Measurements from ENCODE around the gene SMOC1. TPM values are rescaled to one million over a fixed set of nuclear protein-coding genes. Genes with fewer than 3 reads are reported as not detected.
A peak's percentile ranks its signal among the peaks of the same experiment; 100 is the strongest.

Gene SMOC1
- total RNA-seq (8.0 TPM), polyA plus RNA-seq (1.6 TPM)

- Histone ChIP-seq H3K27ac (ENCODE audit: low read depth) (no peak within 1 kb of the TSS), H3K4me3 (ENCODE audit: low read depth, low read length) (peak within 1 kb of the TSS; percentile 10), H3K36me3 (ENCODE audit: insufficient read depth) (no peaks in the 10 kb centered on the region), H3K4me1 (ENCODE audit: insufficient read depth) (no peaks in the 10 kb centered on the region)
- DNase-seq (ENCODE audit: extremely low spot score), result no peak
- WGBS, result 3% methylated on average over 67 of the region's 67 CpGs
Observed at GRCh38 chr14:69879175-69880043, at the start of gene SMOC1. Gene SMOC1, plus strand, starts transcription at chr14:69879416. Its CDS starts 263 bp downstream, at chr14:69879679.

- Histone ChIP-seq H3K36me3 (ENCODE audit: insufficient read depth) (no peaks in the 10 kb centered on the region), H3K4me1 (ENCODE audit: insufficient read depth) (no peaks in the 10 kb centered on the region), H3K27ac (ENCODE audit: low read depth) (no peak overlapping the region), H3K4me3 (ENCODE audit: low read depth, low read length) (no peak overlapping the region)
- no peak for DNase-seq (ENCODE audit: extremely low spot score)
- 67% methylated on average over 3 of the region's 3 CpGs for WGBS
Observed at GRCh38 chr14:69838881-69839416, 40.3 kb upstream of the SMOC1 start.

DNA sequence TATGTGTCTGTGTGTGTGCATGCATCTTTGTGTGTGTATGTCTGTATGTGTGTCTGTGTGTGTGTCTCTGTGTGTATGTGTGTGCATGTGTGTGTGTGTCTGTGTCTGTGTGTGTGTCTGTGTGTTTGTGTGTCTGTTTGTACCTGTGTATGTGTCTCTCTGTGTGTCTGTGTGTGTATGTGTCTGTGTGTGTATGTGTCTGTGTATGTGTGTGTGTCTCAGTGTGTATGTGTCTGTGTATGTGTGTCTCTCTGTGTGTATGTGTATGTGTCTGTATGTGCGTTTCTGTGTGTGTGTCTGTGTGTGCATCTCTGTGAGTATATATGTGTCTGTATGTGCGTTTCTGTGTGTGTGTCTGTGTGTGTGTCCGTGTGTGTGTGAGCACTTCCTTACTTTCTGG, 39.6 kb upstream of the SMOC1 start:
- DNase-seq (ENCODE audit: extremely low spot score), result no peak
- H3K4me1 ChIP-seq (ENCODE audit: insufficient read depth), result no peaks in the 10 kb centered on the region
- H3K27ac ChIP-seq (ENCODE audit: low read depth), result no peak overlapping the region
- H3K4me3 ChIP-seq (ENCODE audit: low read depth, low read length), result no peak overlapping the region
- WGBS, result 94% methylated on average over 3 of the region's 3 CpGs
- H3K36me3 ChIP-seq (ENCODE audit: insufficient read depth), result no peaks in the 10 kb centered on the region

- Histone ChIP-seq H3K27ac (ENCODE audit: low read depth) (no peak overlapping the region), H3K4me1 (ENCODE audit: insufficient read depth) (no peaks in the 10 kb centered on the region), H3K4me3 (ENCODE audit: low read depth, low read length) (no peak overlapping the region), H3K36me3 (ENCODE audit: insufficient read depth) (no peaks in the 10 kb centered on the region)
- 45% methylated on average over 5 of the region's 5 CpGs for WGBS
- no peak for DNase-seq (ENCODE audit: extremely low spot score)
Observed at GRCh38 chr14:69841656-69842055, 37.6 kb upstream of the SMOC1 start.

- 73% methylated on average over 13 of the region's 13 CpGs for WGBS
- H3K4me1 ChIP-seq (ENCODE audit: insufficient read depth), result no peaks in the 10 kb centered on the region
- no peaks in the 10 kb centered on the region for H3K36me3 ChIP-seq (ENCODE audit: insufficient read depth)
- H3K27ac ChIP-seq (ENCODE audit: low read depth), result no peak overlapping the region
- DNase-seq (ENCODE audit: extremely low spot score), result no peak
- no peak overlapping the region for H3K4me3 ChIP-seq (ENCODE audit: low read depth, low read length)
Observed at GRCh38 chr14:69842686-69843420, 36.4 kb upstream of the SMOC1 start.

- Histone ChIP-seq H3K4me3 (ENCODE audit: low read depth, low read length) (no peak overlapping the region), H3K4me1 (ENCODE audit: insufficient read depth) (no peaks in the 10 kb centered on the region), H3K27ac (ENCODE audit: low read depth) (no peak overlapping the region), H3K36me3 (ENCODE audit: insufficient read depth) (no peaks in the 10 kb centered on the region)
- DNase-seq (ENCODE audit: extremely low spot score), result no peak
- 86% methylated on average over 2 of the region's 2 CpGs for WGBS
Observed at GRCh38 chr14:69844171-69844570, 35.0 kb upstream of the SMOC1 start.

GRCh38 chr14:69845050-69845581, 34.1 kb upstream of the SMOC1 start:
- H3K36me3 ChIP-seq (ENCODE audit: insufficient read depth), result no peaks in the 10 kb centered on the region
- no peaks in the 10 kb centered on the region for H3K4me1 ChIP-seq (ENCODE audit: insufficient read depth)
- no peak overlapping the region for H3K27ac ChIP-seq (ENCODE audit: low read depth)
- no peak for DNase-seq (ENCODE audit: extremely low spot score)
- no peak overlapping the region for H3K4me3 ChIP-seq (ENCODE audit: low read depth, low read length)
- WGBS, result 67% methylated on average over 2 of the region's 2 CpGs

DNA sequence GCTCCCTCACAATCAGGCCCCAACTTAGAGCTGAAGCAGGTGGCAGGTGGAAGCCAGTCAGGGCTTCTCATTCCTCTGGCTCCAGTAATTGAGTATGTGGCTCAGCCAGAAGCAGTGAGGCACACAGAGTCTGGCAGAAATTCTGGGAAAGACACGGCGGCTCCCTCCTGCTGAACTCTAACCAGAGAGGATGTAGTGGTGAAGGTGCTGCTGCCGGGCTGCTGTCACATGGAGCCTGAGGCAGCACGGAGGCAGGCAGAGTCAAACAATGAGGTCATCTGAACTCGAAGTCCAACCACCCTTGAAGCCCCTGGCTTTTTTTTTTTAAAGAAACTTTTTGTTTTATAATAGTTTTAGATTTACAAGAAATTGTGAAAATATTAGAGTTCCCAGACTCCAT, 33.4 kb upstream of the SMOC1 start:
- 31% methylated on average over 5 of the region's 5 CpGs for WGBS
- Histone ChIP-seq H3K27ac (ENCODE audit: low read depth) (no peak overlapping the region), H3K4me3 (ENCODE audit: low read depth, low read length) (no peak overlapping the region), H3K36me3 (ENCODE audit: insufficient read depth) (no peaks in the 10 kb centered on the region), H3K4me1 (ENCODE audit: insufficient read depth) (no peaks in the 10 kb centered on the region)
- no peak for DNase-seq (ENCODE audit: extremely low spot score)

DNA sequence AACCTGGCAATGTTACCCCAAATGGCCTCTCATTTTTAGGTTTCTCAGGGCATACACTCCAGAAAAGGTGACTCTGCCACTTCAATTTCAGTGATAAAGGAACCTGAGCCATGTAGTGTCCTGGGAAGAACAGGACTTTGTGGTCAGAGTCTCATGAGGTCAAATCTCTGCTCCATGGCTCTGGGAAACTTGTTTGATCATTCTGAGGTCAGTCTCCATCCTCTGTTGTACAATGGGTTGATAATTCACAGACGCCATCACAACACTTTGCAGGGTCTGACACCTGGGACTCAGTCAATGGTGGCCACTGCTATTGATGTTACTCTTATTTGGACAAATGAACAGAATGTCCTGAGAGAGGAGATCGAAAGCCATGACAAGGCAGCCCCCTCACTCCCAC, 31.1 kb upstream of the SMOC1 start:
- Histone ChIP-seq H3K4me1 (ENCODE audit: insufficient read depth) (no peaks in the 10 kb centered on the region), H3K36me3 (ENCODE audit: insufficient read depth) (no peaks in the 10 kb centered on the region), H3K4me3 (ENCODE audit: low read depth, low read length) (no peak overlapping the region), H3K27ac (ENCODE audit: low read depth) (no peak overlapping the region)
- DNase-seq (ENCODE audit: extremely low spot score), result no peak
- 90% methylated on average over 2 of the region's 2 CpGs for WGBS

GRCh38 chr14:69848903-69849391, 30.3 kb upstream of the SMOC1 start:
- no peak for DNase-seq (ENCODE audit: extremely low spot score)
- Histone ChIP-seq H3K4me3 (ENCODE audit: low read depth, low read length) (no peak overlapping the region), H3K36me3 (ENCODE audit: insufficient read depth) (no peaks in the 10 kb centered on the region), H3K4me1 (ENCODE audit: insufficient read depth) (no peaks in the 10 kb centered on the region), H3K27ac (ENCODE audit: low read depth) (no peak overlapping the region)
- 62% methylated on average over 6 of the region's 6 CpGs for WGBS

DNA sequence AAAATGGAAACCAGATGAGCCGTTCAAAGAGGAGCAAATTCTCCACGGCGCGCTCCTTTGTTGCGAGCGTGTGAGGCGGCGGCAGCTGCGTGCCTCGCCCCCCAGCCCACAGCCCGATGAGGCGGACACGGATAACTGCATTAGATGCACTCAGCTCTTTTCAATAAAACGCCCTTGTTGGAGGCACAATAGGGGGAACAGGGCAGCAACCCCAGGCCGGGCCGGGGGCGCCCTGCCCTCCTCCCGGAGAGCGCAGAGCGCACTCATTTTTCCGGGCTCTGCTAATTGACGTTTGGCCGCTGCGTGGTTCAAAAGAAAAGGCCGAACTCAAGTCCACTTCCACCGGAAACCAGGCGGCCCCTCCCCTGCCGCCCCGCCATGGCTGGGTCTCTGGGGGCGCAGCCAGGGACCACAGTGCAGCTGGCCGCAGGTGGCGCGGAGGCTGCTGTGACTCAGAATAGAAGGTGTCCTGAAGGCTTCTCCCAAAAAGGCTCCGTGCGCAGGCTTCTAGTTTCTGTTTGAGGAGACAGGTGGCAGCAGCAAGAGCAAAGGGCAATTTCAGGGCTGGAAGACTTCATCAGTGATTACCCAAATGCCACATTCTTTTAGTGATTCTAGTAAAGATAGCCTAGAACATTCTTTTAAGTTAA, 29.0 kb upstream of the SMOC1 start:
- WGBS, result 75% methylated on average over 35 of the region's 35 CpGs
- no peak overlapping the region for H3K4me3 ChIP-seq (ENCODE audit: low read depth, low read length)
- no peak for DNase-seq (ENCODE audit: extremely low spot score)

GRCh38 chr14:69850736-69851112, 28.5 kb upstream of the SMOC1 start:
- Histone ChIP-seq H3K4me1 (ENCODE audit: insufficient read depth) (no peaks in the 10 kb centered on the region), H3K27ac (ENCODE audit: low read depth) (no peak overlapping the region), H3K36me3 (ENCODE audit: insufficient read depth) (no peaks in the 10 kb centered on the region), H3K4me3 (ENCODE audit: low read depth, low read length) (no peak overlapping the region)
- WGBS, result 79% methylated on average over 2 of the region's 2 CpGs
- DNase-seq (ENCODE audit: extremely low spot score), result no peak

More for the DNA sequence above, 29.0 kb upstream of the SMOC1 start:
- Histone ChIP-seq H3K27ac (ENCODE audit: low read depth) (no peak overlapping the region), H3K4me1 (ENCODE audit: insufficient read depth) (no peaks in the 10 kb centered on the region), H3K36me3 (ENCODE audit: insufficient read depth) (no peaks in the 10 kb centered on the region)

Data from urinary bladder (tissue), 4 donors.